Measurements from ENCODE around the gene ASTN2. TPM values are rescaled to one million over a fixed set of nuclear protein-coding genes. Genes with fewer than 3 reads are reported as not detected.

The ASTN2 gene
- total RNA-seq, 1 donor from 2014 or later = 9.7 TPM

- DNase-seq = peak; percentile 4
Observed at GRCh38 chr9:117245175-117245829, 169.6 kb downstream of the ASTN2 start.

- DNase-seq = no peak
Observed at GRCh38 chr9:117242082-117242481, 172.8 kb downstream of the ASTN2 start.

GRCh38 chr9:117239428-117239827 is 175.4 kb downstream of the ASTN2 start:
- DNase-seq = no peak

GRCh38 chr9:117234103-117234502 is 180.8 kb downstream of the ASTN2 start:
- no peak for DNase-seq

- no peak for DNase-seq
Observed at GRCh38 chr9:117233016-117233415, 181.8 kb downstream of the ASTN2 start.

GRCh38 chr9:117232281-117232680 is 182.6 kb downstream of the ASTN2 start:
- no peak for DNase-seq

- no peak for DNase-seq
Observed at GRCh38 chr9:117231012-117231411, 183.8 kb downstream of the ASTN2 start.

GRCh38 chr9:117224695-117225094 is 190.2 kb downstream of the ASTN2 start:
- DNase-seq = no peak

GRCh38 chr9:117218951-117219350 is 195.9 kb downstream of the ASTN2 start:
- DNase-seq = no peak

GRCh38 chr9:117214416-117214815 is 200.4 kb downstream of the ASTN2 start:
- DNase-seq = no peak

GRCh38 chr9:117211280-117211679 is 203.6 kb downstream of the ASTN2 start:
- DNase-seq = no peak

- no peak for DNase-seq
Observed at GRCh38 chr9:117205806-117206205, 209.1 kb downstream of the ASTN2 start.

GRCh38 chr9:117204971-117205370 is 209.9 kb downstream of the ASTN2 start:
- DNase-seq = no peak

GRCh38 chr9:117191504-117192261 is 223.2 kb downstream of the ASTN2 start:
- DNase-seq = no peak

GRCh38 chr9:117189121-117189520 is 225.7 kb downstream of the ASTN2 start:
- DNase-seq = no peak

- no peak for DNase-seq
Observed at GRCh38 chr9:117188394-117188793, 226.5 kb downstream of the ASTN2 start.

- DNase-seq = no peak
Observed at GRCh38 chr9:117187498-117187897, 227.4 kb downstream of the ASTN2 start.

- DNase-seq = no peak
Observed at GRCh38 chr9:117184173-117184572, 230.7 kb downstream of the ASTN2 start.

GRCh38 chr9:117182046-117182445 is 232.8 kb downstream of the ASTN2 start:
- DNase-seq = no peak

- no peak for DNase-seq
Observed at GRCh38 chr9:117180896-117181445, 233.9 kb downstream of the ASTN2 start.

GRCh38 chr9:117178596-117179375 is 236.1 kb downstream of the ASTN2 start:
- DNase-seq = peak; percentile 19

GRCh38 chr9:117170567-117170966 is 244.3 kb downstream of the ASTN2 start:
- DNase-seq = no peak

- no peak for DNase-seq
Observed at GRCh38 chr9:117169089-117169621, 245.7 kb downstream of the ASTN2 start.
